Left forelimb (tissue), 1 donor: ENCODE data around the gene ARFGEF2.

Experiments
- DNase-seq: peaks from one replicate; pipeline ENCODE4 v3.0.0-alpha.2; 2018; ENCODE audit warnings: low spot score

Gene ARFGEF2

DNA sequence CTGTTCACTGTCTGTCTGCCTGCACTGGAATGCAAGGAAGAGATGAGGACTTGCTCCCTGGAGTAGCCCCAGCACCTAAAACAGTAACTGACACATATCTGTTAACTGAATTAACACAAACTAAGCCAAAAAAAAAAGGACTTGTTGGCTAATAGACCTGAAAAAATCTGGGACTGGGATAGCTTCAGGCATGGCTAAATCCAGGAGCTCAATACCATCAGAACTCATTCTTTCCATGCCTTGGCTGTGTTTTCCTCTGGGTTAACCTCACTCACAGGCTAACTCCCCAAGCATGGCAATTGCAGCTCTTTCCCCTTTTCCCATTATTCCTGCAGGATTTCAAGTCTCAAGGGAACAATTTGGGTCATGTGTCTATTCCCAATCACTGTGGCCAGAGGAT, 21.6 kb upstream of the ARFGEF2 start:
- no peak for DNase-seq

DNA sequence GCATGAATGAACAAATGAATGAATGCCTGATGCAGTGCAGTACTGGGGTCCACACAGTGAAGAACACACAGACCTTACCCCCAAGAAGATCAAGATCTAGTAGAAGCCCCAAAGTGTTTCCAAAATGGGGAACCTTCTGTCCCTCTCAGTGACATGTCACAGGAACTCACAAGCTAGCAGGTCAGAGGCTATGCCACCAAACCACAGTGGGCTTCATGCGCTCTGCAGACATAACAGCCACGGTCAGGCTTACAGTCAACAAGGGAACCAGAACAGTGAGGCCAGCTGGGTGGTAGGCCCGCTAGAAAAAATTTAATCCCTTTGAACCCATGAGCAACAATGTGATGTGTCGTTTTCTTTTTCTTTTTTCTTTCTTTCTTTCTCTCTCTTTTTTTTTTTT, 20.2 kb upstream of the ARFGEF2 start:
- no peak for DNase-seq

DNA sequence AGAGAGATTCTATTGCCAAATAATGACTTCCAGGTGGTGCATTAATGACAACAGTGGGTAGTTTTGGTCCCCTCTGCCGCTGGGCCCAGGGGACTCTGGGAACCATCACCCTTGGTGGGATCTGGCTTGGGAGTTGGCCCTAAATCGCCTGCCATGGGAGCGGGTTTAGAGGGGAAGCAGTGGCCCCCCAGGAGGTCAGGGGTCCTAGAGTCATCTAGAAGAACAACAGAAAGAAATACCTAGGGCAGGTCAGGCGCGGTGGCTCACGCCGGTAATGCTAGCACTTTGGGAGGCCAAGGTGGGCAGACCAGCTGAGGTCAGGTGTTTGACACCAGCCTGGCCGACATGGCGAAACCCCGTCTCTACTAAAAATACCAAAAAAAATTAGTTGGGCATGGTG, 17.8 kb upstream of the ARFGEF2 start:
- no peak for DNase-seq

DNA sequence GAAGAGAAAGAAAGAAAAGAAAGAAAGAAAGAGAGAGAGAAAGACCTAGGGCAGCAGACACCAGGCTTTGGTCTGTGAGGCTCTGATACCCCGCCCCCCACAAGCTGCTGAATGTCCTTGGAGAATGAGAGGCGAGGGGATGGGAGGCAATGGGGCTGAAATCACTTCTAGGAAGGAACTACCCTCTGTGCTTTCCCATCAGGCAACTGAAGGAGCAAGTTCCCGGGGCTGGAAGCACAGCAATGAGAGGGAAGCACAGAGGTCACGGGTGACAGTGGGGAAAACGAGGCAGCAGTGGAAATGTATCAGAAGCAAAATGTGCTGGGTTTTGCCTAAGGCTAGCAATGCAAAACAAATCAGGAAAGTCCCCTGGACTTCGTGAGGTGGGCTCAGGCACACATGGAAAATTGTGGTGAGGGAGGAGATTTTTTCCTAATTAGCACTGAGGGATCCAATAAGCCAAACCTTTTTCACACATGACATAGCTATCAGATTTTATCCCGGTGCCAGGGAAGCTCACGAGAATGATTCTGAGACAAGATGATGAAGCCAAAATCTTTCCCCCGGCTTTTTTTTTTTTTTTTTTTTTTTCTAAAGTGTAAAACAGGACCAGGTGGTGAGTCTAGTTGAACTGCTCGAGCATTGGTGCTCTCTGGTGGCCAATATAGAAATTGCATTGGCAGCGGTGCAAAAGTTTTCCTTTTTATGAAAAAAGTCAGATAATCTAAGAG, 16.8 kb upstream of the ARFGEF2 start:
- DNase-seq, result no peak

DNA sequence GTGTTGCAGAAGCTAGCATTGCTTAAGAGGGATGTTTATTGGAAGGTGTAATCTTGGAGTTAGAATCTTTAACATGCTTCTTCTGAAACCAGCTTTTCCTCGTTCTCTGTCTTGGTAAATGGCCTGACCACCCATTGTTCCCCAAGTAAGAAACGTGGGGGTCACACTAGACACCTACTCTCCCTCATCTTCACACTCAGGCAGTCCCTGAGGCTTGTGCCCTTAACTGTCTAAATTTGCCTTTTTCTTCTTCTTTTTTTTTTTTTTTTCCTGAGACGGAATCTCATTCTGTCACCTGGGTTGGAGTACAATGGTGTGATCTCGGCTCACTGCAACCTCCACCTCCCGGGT, 16.2 kb upstream of the ARFGEF2 start:
- DNase-seq, result no peak

DNA sequence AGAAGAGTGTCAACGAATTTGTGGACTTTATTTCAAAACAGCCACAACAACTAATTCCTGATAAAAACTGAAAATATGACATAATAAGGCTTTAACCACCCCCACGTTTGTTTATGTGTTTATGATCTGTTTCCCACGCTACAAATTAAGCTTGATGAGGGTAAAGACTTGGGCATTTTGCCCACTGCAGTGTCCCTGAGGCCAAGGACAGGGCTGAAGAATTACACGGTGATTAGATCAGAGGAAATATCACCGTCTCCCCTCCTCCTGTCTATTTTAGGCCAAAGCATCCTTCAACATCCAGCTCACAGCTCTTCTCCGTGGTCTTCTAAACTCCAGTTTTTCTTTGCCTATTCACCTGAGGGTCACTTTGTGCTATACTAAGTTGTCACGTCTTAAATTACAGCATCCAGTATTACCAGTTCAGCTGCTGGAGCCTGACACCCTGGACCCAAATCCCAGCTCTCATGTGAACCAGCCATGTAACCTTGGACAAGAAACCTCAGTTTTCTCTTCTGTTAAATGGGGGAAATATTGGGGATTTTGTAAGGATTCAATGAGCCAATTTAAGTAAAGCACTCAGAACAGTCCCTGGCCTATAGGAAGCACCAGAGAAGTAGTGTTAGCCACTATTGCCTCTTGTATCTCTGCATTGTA, 15.2 kb upstream of the ARFGEF2 start:
- no peak for DNase-seq

DNA sequence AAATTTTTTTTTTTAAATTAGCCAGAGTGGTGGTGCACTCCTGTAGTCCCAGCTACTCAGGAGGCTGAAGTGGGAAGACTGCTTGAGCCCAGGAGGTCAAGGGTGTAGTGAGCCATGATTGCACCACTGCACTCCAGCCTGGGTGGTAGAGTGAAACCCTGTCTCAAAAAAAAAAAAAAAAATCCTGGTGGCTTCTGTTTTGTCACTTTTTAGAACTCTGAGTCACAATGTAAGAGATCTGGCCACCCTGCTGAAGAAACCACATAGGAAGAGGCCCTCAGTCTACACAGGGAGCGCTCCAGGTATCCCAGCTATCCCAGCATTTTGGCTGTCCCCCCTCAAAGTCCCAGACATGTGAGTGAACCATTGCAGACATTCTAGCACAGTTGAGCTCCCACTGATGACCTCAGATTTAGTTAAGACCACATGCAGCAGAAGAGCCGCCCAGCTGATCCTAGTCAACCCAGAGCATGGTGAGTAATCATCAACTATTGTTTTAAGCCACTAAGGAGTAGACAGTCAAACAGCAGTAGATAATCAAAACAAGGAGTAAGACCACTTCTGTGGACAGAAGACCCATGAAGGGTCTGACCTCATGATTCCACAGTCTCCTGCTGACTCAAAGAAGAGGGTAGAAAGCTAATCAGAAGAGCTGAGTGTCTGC, 12.7 kb upstream of the ARFGEF2 start:
- DNase-seq, result no peak

DNA sequence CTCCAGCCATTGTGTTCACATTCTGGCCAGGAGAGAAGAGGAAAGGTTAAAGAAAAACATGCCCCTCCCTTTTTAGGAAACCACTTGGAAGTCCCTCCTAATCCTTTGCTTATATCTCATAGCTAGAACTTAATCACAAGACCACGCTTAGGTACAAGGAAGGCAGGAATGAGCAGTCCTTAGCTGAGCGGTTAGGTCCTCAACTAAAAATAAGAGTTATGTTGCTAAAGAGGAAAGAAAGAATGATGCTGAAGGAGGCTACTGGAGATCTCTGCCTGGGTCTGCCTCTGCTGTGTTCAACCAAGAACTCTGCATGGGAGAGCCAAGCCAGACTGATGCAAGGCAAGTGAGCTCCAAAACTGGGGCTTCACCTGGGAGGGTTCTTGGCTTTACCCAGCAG, 11.6 kb upstream of the ARFGEF2 start:
- DNase-seq, result no peak

DNA sequence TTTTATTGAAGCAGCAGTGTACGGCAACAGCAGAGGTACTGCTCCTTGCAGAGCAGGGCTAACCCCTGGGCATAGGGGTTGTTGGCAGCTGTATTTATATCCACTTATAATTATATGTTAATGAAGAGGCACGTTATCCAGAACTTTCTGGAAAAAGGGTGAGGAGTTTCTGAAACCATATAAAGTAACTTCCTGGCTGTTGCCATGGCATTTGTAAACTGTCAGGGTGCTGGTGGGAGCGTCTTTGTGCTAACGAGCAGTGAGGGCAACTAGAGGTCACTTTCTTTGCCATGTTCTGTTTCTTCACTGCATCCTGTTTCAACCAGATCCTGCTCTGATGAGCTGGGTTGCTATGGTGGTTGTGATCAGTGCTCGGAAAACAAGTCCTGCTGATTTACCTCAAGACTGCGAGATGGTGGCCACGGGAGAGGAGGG, 11.1 kb upstream of the ARFGEF2 start:
- DNase-seq, result no peak

DNA sequence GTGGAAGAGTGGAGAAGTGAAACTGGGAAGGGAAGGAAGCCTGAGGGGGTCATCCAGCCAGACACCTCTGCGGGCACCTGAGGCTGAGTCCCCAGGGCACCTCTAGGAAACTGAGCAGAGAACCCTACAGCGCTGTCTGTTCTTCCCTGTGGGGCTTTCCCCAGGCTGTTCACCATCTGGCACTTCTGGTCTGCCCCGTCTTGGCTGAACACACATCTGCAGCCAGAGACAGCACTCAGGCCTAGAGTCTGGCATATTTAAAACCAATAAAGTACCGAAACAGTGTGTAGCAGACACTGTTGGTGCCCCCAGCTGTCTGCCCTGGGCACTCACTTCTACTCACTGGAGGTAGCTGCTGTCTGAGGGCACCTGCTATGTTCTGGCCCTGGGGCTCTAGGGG, 9.4 kb upstream of the ARFGEF2 start:
- no peak for DNase-seq

DNA sequence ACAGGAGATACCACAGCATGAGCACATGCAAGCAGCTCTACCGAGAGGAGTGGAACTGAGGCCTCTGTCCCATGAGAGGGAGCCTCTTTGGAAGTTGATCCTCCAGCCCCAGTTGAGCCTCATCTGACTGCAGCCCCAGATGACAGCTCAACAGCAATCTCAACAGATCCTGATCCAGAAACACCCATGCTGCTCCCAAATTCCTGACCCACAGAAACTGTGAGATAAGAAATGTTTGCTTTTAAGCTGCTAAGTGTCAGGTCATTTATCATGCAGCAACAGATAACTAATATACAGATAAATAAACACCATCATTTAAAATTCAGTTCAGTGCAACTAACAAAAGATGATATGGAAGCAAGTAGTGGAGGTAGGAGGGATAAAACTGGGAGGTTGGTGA, 4.8 kb upstream of the ARFGEF2 start:
- DNase-seq, result no peak

DNA sequence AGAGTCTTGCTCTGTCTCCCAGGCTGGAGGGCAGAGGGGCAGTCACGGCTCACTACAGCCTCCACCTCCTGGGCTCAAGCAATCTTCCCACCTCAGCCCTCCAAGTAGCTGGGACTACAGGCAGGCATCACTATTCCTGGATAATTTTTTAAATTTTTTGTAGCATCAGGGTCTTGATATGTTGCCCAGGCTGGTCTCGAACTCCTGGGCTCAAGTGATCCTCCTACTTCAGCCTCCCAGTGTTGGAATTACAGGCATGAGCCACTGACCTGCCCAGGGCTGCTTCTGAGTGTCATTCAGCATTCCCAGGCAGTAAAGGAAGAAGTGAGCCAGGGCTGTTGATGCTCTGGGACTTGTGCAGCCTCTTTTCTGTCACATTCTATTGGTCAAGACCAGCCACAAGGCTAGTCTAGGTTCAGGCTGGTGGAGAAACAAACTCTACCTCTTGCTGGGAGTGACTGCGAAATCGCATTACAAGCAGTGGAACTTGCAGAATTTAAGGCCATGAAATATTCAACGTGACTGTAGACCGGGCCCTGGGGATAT, 2.1 kb upstream of the ARFGEF2 start:
- no peak for DNase-seq

DNA sequence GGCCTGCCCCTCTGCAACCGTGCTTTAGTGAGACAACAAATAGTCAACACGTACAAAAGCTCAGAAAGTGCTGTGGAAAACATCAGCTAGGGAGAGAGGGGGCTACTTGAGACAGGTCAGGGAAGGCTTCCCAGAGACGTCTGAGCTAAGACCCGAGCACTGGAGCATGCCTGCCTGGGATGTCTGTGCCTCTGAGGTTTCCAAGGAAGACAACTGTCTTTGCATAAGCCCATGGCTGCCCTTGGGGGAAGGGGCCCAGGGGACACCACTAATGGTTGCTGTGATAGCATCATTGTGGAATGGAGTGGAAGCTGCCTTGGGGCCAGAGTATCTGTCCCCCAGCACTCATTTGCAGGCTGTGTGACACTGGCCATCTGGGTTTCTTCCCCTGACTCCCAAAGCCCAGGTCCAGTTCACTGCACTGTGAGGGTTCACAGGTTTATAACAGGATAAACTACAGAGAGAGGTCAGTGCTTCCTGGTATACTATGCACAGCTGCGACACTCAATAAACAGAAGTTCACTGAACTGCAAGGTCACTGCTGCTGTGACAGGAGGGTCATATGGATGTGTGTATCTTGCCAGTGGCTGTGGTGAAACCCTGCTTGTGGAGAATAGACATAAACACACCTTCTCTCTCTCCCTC, 1.5 kb upstream of the ARFGEF2 start:
- no peak for DNase-seq

DNA sequence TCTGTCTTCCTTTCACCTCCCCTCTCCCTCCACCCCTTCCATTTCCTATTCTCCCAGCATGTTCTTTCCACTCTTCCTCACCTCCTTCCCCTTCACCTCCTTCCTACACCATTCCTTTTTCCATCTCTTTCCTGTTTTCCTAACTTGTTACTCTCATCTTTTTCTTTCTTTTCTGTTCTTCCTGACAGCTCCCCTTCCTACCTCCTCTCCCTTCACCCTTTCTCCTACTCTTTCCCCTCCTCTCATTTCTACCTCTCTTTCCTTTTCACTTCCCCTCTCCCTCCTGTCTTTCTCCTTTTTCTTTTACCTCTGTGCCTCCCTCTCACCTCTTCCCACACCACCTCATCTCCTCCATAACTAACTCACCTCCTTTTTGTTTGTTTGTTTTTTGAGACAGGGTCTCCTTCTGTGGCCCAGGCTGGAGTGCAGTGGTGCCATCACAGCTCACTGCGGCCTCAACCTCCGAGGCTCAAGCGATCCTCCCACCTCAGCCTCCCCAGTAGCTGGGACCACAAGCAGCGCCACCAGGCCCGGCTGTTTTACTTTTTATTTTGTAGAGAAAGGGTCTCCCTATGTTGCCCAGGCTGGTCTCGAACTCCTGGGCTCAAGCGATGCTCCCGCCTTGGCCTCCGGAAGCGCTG, 864 bp upstream of the ARFGEF2 start:
- DNase-seq, result no peak

DNA sequence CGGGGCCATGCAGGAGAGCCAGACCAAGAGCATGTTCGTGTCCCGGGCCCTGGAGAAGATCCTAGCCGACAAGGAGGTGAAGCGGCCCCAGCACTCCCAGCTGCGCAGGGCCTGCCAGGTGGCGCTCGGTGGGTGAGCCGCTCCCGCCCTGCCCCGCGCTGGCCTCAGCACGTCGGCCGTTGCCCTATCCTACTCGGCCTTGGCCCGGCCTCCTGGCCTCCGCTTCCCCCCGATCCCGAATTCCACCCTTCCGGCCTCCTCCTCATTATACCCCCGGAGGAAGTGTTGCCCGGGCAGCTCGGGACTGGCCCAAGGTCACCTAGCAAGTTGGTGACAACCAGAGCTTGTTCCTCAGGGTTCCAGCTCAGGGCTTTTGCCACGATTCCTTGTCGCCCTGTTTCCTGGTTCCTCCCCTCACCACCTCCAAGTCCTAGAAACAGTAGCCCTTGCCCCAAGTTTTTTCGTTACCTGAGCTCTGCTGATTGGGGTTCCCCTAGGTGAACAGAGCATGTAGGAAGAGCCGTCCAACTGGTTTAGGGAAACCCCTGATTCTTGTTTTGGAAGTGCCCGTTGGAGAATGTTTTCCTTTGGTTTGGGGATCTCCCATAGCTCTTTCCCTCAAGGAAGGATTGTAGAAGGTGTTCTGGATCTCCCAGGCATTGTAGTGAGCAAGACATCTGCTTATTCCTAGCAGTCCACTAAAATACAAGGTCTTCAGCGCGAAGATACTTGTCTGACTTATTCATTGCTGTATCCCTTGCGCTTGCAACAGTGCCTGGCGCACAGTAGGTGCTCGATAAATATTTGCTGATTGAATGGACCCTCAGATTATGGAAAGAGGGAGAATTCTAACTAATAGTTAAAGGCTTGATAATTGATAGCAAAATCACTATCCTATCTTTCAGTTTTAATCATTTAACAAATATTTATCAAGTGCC, 641 bp downstream of the ARFGEF2 start:
- no peak for DNase-seq

DNA sequence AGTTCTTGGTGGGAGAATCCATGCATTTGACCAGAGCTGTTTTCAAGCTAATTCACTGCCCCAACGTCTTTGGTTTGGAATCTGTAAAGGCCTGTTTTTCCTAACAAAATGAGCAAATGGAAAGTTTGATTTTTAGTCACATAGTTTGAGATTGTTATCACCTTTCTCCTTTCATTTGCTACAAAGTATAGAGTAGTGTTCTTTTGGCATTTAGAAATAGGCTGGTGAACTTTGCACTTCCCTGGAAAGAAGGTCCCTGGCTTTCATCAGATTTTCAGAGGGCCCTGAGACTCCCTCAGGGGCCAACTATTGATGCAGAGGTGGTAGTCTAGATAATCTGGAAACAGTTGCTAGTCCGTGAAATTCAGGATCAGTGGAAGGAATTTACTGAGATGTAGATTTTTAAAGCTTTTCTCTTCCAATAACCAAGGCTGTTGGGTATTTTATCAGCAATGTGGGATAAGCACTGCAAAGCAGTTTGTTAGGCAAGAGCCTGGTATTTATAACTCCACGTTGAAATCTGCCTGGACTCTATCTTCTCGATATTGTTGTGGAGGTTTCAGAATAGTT, 1.7 kb downstream of the ARFGEF2 start:
- DNase-seq, result no peak

DNA sequence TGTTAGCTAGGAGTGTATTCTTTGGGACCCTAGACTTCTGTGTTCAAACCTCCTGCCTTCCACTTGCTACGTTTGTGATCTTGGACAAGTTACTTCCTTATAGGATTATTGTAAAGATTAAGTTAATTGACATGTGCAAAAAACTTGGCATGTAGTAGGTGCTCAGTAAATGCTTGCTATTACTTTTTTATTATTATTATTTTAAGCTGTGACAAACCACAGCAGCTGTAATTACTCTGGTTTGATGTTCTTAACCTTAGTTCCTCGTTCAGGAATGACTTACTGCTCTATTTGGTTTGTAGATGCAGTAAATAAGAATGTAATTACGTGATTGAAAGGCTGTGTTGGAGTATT, 3.2 kb downstream of the ARFGEF2 start:
- DNase-seq, result no peak

DNA sequence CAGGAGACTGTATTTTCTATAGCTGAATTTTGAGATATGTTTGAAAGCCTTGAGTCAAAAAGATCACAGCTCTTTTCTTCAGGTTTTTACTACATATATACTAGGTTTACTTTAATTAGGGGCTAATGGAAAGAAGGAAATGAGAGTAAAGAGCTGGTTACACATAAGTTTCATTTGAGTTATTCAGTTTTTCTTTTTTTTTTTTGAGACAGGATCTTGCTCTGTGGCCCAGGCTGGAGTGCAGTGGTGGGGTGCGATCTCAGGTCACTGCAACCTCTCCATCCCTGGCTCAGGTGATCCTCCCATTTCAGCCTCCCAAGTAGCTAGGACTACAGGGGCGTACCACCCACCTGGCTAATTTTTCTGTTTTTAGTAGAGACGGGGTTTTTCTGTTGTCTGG, 4.8 kb downstream of the ARFGEF2 start:
- DNase-seq, result no peak

DNA sequence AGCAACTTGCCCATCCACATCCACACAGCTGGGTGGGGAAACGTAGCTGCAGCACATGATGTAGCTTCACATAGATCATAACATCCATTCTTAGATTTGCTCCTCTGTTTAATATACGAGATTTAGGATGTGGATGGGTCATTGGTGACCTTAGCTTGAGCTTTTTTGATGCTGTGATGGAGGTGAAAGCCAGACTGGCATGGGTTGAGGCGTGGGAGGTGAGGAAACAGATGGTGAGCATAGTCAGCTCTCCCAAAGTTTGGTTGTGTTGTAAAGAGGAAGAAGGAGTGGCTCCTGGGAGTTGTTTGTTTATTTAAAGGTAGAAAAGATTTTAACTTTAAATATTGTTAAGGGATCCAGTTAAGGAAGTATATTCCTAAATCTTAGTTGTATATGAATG, 5.3 kb downstream of the ARFGEF2 start:
- no peak for DNase-seq

DNA sequence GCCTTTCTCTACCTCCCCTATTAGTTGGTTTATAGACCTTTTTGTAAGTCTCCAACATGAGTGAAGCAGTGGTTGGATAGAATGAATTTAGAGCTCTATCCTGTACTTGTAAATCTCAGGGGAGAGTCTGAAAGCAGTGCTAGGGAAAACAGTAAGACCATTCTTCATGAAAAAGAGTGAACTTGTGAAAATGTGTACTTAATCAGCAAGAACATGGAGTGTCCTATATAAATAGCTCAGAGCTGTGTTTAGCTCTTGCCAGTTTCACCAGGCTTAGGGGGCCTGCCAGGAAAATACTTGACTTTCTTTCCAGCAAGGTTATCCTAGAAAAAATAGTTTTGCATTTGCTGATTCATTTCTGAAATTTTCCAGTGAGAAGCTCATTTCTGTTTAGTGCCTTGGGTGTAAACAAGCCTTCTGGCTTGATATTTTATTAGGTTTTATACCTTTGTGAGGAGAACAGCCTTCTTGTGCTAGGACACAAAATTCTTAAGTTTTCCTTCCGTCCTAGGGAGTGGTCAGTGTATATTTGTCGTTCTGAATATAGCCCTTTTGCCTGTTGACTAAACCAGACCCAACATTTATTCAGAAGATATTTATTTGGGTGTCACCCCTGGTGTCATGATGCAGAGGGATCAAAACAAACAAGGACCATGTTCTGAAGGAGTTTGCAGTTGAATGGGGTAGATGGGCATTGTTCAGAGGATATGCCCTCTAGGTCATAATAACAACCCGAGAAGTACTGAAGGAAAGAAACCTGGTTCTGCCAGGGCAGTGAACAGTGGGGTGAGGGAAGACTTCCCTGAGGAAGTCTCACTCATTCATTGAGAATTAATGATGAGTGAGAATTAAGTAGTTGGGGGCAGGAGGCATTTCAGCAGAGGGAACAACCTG, 7.6 kb downstream of the ARFGEF2 start:
- DNase-seq, result no peak
